Body of pancreas (tissue), 4 donors: ENCODE measurements around the gene CHMP4A. TPM values are rescaled to one million over a fixed set of nuclear protein-coding genes. Genes with fewer than 3 reads are reported as not detected.
A peak's percentile ranks its signal among the peaks of the same experiment; 100 is the strongest.

ENCODE experiments used
- ATAC-seq: fragments of 150-250 bp; one replicate; pipeline ENCODE4 v1.9.1; 2016
- DNase-seq, 4 donors: peaks; one replicate each; pipeline ENCODE4 v3.0.0-alpha.2; 2019
- H3K27ac ChIP-seq, 4 donors: fragments of 200-600 bp; sonication (generic); 1 replicate in 3 of 4; 2 replicates in 1 of 4; pipeline versions ENCODE4 v1.5.1 to v1.6.1; 2016 to 2019; ENCODE audit warnings: mild to moderate bottlenecking in 1 of 4, mixed read lengths in 1 of 4, moderate library complexity in 1 of 4
- H3K27me3 ChIP-seq, 2 donors: fragments of 200-600 bp; sonication (generic); one replicate each; pipeline ENCODE4 v1.6.0; 2016; ENCODE audit warnings: mild to moderate bottlenecking in 1 of 2
- H3K36me3 ChIP-seq, 2 donors: fragments of 200-600 bp; sonication (generic); replicated peaks in 1 of 2; 2 replicates each; pipeline ENCODE4 v1.5.1; 2016; ENCODE audit warnings: low read depth in 2 of 2; ENCODE audit not compliant: insufficient read depth in 1 of 2
- H3K4me1 ChIP-seq: fragments of 200-600 bp; sonication (generic); one replicate; pipeline ENCODE4 v1.6.0; 2016
- H3K4me3 ChIP-seq, 2 donors: fragments of 200-600 bp; sonication (generic); 1 replicate in 1 of 2; 2 replicates in 1 of 2; pipeline ENCODE4 v1.5.1; 2016 to 2019
- H3K9me3 ChIP-seq, 3 donors: fragments of 200-600 bp; sonication (generic); 1 replicate in 2 of 3; 2 replicates in 1 of 3; pipeline ENCODE4 v1.5.1; 2016
- POLR2A ChIP-seq, 3 donors: fragments of 450-650 bp; IDR thresholded peaks; one replicate each; pipeline ENCODE4 v1.6.1; 2016; ENCODE audit warnings: antibody characterized with exemption in 3 of 3, mild to moderate bottlenecking in 2 of 3
- WGBS, 2 donors: methylation state at CpG; one replicate each; pipeline ENCODE4 v1.1.5; 2017; 5-methylcytosine and 5-hydroxymethylcytosine counted together
- intact Hi-C: fragments of 100-400 bp; cut with DNase I; formaldehyde crosslinking; loops from one replicate; pipeline ENCODE4 v1.15.1; 2023
- total RNA-seq, 2 donors: library from RNA; depleted of rRNA; stranded (reverse); fragments of >200 nt; gene quantifications; one replicate each; pipeline ENCODE4 v1.1.0, GENCODE V29; 2016
- TF ChIP-seq, protein P1 (sequence below), 7 experiments: fragments of 450-650 bp in 4 of 7; fragments of 200-600 bp in 3 of 7; sonication (generic) in 3 of 7; IDR thresholded peaks; one replicate each; pipeline ENCODE4 v1.5.1; 2016 to 2019; ENCODE audit warnings: antibody characterized with exemption in 7 of 7

CHMP4A gene
- total RNA-seq, 2 donors from 2014 or later = 28.5 to 32.0 TPM

DNA sequence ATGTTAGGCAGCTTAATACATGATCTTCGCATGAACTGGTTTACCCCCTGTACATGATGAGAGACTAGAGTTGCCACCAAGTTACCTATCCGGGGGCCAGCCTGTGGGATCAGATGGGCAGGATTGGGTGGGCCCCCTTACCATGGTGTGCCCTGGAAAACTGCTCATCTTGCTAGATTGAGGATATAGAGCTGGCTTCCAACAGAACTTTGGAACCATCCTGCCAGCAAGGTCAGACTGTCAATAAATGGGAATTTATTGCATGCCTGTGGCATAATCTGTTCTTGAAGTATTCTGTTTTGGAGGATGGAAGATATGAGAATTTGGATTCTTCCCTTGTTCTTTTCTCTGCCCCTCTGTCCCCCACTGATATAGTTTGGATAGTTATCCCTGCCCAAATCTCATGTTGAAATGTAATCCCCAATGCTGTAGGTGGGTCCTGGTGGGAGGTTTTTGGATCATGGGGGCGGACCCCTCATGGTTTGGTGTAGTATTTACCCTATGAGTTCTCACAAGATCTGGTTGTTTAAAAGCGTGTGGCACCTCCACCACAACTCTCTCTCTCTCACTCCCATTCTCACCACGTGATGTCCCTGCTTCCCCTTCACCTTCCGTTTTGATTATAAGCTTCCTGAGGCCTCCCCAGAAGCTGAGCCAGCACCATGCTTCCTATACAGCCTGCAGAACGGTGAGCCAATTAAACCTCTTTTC, 14.3 kb downstream of the CHMP4A start:
- DNase-seq = no peak
- H3K27me3 ChIP-seq = no peaks in the 10 kb centered on the region
- H3K4me1 ChIP-seq = peaks cover 42% of the 10 kb centered on the region
- TF ChIP-seq, protein P1, sequence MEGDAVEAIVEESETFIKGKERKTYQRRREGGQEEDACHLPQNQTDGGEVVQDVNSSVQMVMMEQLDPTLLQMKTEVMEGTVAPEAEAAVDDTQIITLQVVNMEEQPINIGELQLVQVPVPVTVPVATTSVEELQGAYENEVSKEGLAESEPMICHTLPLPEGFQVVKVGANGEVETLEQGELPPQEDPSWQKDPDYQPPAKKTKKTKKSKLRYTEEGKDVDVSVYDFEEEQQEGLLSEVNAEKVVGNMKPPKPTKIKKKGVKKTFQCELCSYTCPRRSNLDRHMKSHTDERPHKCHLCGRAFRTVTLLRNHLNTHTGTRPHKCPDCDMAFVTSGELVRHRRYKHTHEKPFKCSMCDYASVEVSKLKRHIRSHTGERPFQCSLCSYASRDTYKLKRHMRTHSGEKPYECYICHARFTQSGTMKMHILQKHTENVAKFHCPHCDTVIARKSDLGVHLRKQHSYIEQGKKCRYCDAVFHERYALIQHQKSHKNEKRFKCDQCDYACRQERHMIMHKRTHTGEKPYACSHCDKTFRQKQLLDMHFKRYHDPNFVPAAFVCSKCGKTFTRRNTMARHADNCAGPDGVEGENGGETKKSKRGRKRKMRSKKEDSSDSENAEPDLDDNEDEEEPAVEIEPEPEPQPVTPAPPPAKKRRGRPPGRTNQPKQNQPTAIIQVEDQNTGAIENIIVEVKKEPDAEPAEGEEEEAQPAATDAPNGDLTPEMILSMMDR (IDR thresholded peaks at IDR 0.05) = no peak
- TF ChIP-seq POLR2A (IDR thresholded peaks at IDR 0.05) = no peak
- intact Hi-C loops = no loop called here
- H3K27ac ChIP-seq = no peak overlapping the region
- ATAC-seq = no peak
- no peaks in the 10 kb centered on the region for H3K9me3 ChIP-seq
- H3K4me3 ChIP-seq = no peak overlapping the region
- H3K36me3 ChIP-seq = peaks cover 0 to 3% of the 10 kb centered on the region in 2 donors
- WGBS, 2 donors = 79 to 87% methylated on average over 7 of the region's 7 CpGs

DNA sequence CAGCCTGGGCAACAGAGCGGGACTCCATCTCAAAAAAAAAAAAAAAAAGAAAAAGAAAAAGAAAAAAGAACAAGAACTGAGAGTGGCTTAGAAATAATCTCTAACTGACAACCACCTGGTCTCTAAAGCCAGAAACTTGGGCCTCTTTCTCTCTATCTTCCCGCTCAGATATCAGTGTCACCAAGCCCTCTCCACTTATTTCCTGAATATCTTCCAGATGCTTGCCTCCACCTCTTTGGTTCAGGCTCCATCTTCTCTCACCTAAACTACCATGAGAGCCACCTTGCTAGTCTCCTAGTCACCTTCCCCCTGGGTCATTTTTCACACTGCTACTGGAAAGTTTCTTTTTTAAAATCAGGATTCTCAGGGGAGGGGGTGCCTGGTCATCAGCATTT, 16.2 kb downstream of the CHMP4A start:
- H3K27ac ChIP-seq = peak overlapping the region in 3 of 4 donors; percentile 92 to 98 (median 98)
- 36 to 68% methylated on average over 2 of the region's 2 CpGs for WGBS, 2 donors

DNA sequence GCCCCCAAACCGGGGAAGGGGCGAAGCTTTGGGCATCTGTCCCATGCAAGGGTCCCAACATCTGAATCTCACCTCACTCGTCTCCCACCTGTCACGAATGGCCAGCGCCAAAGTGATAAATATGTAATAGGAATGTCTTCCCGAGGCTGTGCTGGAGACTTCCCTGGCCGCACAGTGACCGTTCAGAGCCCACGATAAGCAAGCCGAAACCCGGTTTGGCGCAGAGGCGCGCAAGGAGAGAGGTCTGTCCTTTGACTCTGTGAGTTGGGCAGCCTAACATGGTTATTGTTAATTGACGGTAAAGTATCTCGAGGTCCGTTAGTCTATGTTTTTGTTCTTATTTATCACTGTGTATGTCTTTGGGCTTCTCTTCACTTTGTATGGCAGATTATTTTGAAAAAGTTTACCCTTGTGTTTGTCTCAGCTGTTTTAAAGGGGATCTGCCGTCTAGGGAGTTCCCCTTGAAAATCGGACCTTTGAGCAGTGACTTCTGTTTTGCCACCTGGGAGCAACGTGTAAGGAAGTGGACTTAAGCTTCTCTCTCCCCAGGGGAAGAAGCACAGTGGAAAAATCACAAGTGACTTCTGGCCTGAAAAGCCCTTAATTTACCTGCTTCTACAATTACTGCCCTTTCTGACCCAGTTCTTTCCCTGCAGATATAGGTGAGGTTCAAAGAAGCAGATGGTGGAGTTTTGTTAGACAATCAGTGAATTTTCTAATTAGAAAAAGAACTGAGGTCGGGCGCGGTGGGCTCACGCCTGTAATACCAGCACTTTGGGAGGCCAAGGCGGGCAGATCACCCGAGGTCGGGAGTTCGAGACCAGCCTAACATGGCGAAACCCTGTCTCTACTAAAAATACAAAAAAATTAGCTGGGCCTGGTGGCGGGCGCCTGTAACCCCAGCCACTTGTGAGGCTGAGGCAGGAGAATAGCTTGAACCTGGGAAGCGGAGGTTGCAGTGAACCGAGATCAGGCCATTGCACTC, 16.9 kb downstream of the CHMP4A start:
- DNase-seq = peak in 1 of 4 donors; percentile 33
- H3K9me3 ChIP-seq = no peaks in the 10 kb centered on the region
- intact Hi-C loops = no loop called here
- peak overlapping the region; percentile 92 to 98 (median 96) for H3K27ac ChIP-seq
- no peak for TF ChIP-seq POLR2A (IDR thresholded peaks at IDR 0.05)
- TF ChIP-seq, protein P1 (IDR thresholded peaks at IDR 0.05) = no peak
- peak; percentile 30 for ATAC-seq
- H3K4me3 ChIP-seq = peak overlapping the region; percentile 78 to 87
- H3K36me3 ChIP-seq = peaks cover 0 to 7% of the 10 kb centered on the region in 2 donors
- WGBS, 2 donors = 12 to 24% methylated on average over 28 to 33 of the region's 33 CpGs
- peaks cover 56% of the 10 kb centered on the region for H3K4me1 ChIP-seq
- no peaks in the 10 kb centered on the region for H3K27me3 ChIP-seq

More for the DNA sequence above, 16.2 kb downstream of the CHMP4A start:
- no peak for TF ChIP-seq POLR2A (IDR thresholded peaks at IDR 0.05)
- TF ChIP-seq, protein P1 (IDR thresholded peaks at IDR 0.05) = no peak
- H3K4me3 ChIP-seq = peak overlapping the region in 1 of 2 donors; percentile 87
- H3K9me3 ChIP-seq = no peaks in the 10 kb centered on the region
- intact Hi-C loops = no loop called here
- DNase-seq = no peak
- H3K27me3 ChIP-seq = no peaks in the 10 kb centered on the region
- H3K4me1 ChIP-seq = peaks cover 58% of the 10 kb centered on the region
- peaks cover 0 to 5% of the 10 kb centered on the region in 2 donors for H3K36me3 ChIP-seq
- no peak for ATAC-seq

DNA sequence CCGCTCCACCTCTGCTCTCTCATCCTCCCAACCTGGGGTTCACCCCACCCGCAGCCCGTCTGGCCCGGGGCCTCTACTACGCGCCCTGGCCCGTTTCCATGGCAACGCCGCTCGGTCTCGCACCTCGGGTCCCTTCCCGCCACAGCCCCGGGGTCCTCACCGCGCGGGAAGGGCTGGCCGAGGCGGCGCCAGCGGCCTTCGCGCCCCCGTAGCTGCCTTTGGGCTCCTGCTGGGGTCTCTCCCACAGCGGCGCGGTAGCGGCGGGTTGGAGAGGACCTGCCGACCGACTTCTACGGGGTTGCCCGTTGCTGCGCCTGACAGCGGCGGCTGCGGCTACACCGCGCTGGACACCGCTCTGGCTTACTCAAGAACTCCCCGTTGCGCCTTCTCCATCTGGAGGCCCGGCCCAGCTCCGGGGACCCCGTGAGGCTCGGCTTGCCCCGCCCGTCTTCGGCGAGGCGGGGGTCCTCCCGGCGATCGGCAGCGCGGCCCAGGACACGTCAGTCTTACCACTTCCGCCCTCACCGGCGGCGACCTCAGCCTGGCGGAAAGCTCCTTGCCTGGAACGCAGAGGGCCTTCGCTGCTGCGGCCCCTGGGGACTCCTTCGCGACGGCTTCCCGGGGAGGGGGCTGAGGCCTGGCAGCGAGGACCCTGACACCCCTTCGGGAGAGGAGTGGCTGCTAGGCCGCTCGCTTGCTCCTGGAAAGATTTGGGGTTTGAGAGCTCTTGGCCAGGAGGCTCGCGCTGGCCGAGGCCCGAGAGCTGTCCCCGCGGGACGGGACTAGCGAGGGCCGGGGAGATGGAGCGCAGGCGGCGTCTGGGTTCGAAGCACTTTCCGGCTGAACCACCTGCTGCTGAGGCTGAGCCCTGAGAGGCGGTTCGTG, 17.9 kb downstream of the CHMP4A start, which contains the start of gene TM9SF1:
Gene TM9SF1, minus strand, starts transcription at position 256 of the 885 bp plus-strand sequence. CDS start 422 bp downstream, outside the sequence.
- WGBS, 2 donors = 0% methylated on average over 46 to 89 of the region's 89 CpGs
- H3K27me3 ChIP-seq = no peaks in the 10 kb centered on the region
- peaks cover 0 to 7% of the 10 kb centered on the region in 2 donors for H3K36me3 ChIP-seq
- H3K4me3 ChIP-seq = peak within 1 kb of the TSS; percentile 78 to 87
- ATAC-seq (peak; percentile 96), DNase-seq (peak; percentile 87 to 90 (median 90))
- H3K4me1 ChIP-seq = peaks cover 54% of the 10 kb centered on the region
- intact Hi-C loops = no loop called here
- TF ChIP-seq, protein P1 (IDR thresholded peaks at IDR 0.05) = peak in 2 of 7 experiments; percentile 3 to 6
- TF ChIP-seq POLR2A (IDR thresholded peaks at IDR 0.05) = peak; percentile 79 to 88 (median 87)
- peak within 1 kb of the TSS; percentile 92 to 98 (median 96) for H3K27ac ChIP-seq
- no peaks in the 10 kb centered on the region for H3K9me3 ChIP-seq
